HCT116 (cell line): ENCODE measurements around the gene MYLK.

ENCODE experiments used
- CEBPB ChIP-seq: IDR thresholded peaks from 2 replicates; pipeline ENCODE4 v1.6.1; 2012; ENCODE audit warnings: low read depth
- ELF1 ChIP-seq: IDR thresholded peaks from 2 replicates; pipeline ENCODE4 v1.6.1; 2012; ENCODE audit warnings: low read depth, borderline replicate concordance
- EZH2 ChIP-seq: fragments of 200-600 bp; sonication (generic); IDR thresholded peaks from 2 replicates; pipeline ENCODE4 v1.6.1; 2017; ENCODE audit warnings: antibody characterized with exemption, mixed run types
- EZH2phosphoT487 ChIP-seq: fragments of 200-600 bp; IDR thresholded peaks from 2 replicates; pipeline ENCODE4 v1.6.1; 2018; ENCODE audit warnings: antibody characterized with exemption, borderline replicate concordance
- JUND ChIP-seq: IDR thresholded peaks from 2 replicates; pipeline ENCODE4 v1.6.1; 2012
- POLR2A ChIP-seq: IDR thresholded peaks from 2 replicates; pipeline ENCODE4 v1.7.0; 2011; ENCODE audit warnings: borderline replicate concordance; ENCODE audit not compliant: insufficient read depth, insufficient read length; ENCODE audit errors: extremely low read depth
- POLR2AphosphoS5 ChIP-seq: IDR thresholded peaks from 2 replicates; pipeline ENCODE4 v1.6.1; 2011; ENCODE audit warnings: mild to moderate bottlenecking, low read depth, low read length, moderate library complexity
- SIN3A ChIP-seq: IDR thresholded peaks from 2 replicates; pipeline ENCODE4 v1.6.1; 2012; ENCODE audit warnings: low read depth
- TCF7L2 ChIP-seq: IDR thresholded peaks from 2 replicates; pipeline ENCODE4 v1.7.0; 2011; ENCODE audit warnings: borderline replicate concordance, inconsistent platforms; ENCODE audit not compliant: insufficient read depth, insufficient read length; ENCODE audit errors: extremely low read depth
- YY1 ChIP-seq: IDR thresholded peaks from 2 replicates; pipeline ENCODE4 v1.6.1; 2011; ENCODE audit warnings: low read length, low read depth, moderate library complexity, mild to moderate bottlenecking; ENCODE audit not compliant: insufficient replicate concordance; ENCODE audit errors: extremely low read depth
- TF ChIP-seq, protein P1 (sequence below), 3 experiments: fragments of 200-600 bp in 1 of 3; sonication (generic) in 1 of 3; IDR thresholded peaks in 2 of 3; conservative IDR thresholded peaks in 1 of 3; 2 replicates each; pipeline ENCODE4 v1.5.1; 2012 to 2017; ENCODE audit warnings: low read depth in 2 of 3, low read length in 2 of 3, antibody characterized with exemption in 1 of 3, borderline replicate concordance in 1 of 3, control low read depth in 1 of 3, mild to moderate bottlenecking in 1 of 3, mixed read lengths in 1 of 3, mixed run types in 1 of 3, moderate library complexity in 1 of 3; ENCODE audit not compliant: insufficient read depth in 1 of 3
- TF ChIP-seq, protein P2 (sequence below): IDR thresholded peaks from 2 replicates; pipeline ENCODE4 v1.6.1; 2012; ENCODE audit warnings: low read depth
- TF ChIP-seq, protein P3 (sequence below): IDR thresholded peaks from 2 replicates; pipeline ENCODE4 v1.6.1; 2011; ENCODE audit warnings: mild to moderate bottlenecking, low read length, moderate library complexity; ENCODE audit not compliant: insufficient replicate concordance; ENCODE audit errors: extremely low read depth
- TF ChIP-seq, protein P4 (sequence below): IDR thresholded peaks from 2 replicates; pipeline ENCODE4 v1.6.1; 2012

DNA sequence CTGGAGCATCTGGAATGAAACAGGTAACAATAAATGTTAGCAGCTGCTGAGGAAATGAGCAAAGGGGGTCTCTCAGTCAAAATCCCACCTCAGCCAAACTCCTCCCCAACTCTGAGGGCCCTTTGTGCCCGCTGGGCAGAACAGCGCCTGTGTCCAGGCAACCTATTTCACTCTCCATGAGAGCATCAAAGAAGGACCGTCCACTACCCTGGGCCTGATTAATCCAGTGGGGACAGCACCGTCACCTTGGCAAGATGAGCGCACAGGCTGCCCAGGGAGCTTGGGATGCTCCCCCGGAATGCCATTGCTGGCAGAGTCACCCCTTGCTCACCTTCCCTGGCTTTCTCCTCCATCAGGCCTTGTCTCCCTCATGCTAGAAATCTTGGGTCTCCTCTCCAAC, 201.8 kb downstream of the MYLK start:
- TF ChIP-seq, protein P1, sequence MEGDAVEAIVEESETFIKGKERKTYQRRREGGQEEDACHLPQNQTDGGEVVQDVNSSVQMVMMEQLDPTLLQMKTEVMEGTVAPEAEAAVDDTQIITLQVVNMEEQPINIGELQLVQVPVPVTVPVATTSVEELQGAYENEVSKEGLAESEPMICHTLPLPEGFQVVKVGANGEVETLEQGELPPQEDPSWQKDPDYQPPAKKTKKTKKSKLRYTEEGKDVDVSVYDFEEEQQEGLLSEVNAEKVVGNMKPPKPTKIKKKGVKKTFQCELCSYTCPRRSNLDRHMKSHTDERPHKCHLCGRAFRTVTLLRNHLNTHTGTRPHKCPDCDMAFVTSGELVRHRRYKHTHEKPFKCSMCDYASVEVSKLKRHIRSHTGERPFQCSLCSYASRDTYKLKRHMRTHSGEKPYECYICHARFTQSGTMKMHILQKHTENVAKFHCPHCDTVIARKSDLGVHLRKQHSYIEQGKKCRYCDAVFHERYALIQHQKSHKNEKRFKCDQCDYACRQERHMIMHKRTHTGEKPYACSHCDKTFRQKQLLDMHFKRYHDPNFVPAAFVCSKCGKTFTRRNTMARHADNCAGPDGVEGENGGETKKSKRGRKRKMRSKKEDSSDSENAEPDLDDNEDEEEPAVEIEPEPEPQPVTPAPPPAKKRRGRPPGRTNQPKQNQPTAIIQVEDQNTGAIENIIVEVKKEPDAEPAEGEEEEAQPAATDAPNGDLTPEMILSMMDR (IDR thresholded peaks at IDR 0.05 in 2 of 3, conservative IDR thresholded peaks at IDR 0.05 in 1 of 3; ENCODE audit: borderline replicate concordance in 1 of 3, insufficient read depth in 1 of 3, low read depth in 2 of 3, low read length in 2 of 3) = no peak
- TF ChIP-seq POLR2A = no peak
- TF ChIP-seq YY1 = no peak
- TF ChIP-seq POLR2AphosphoS5 = no peak
- TF ChIP-seq, protein P2, sequence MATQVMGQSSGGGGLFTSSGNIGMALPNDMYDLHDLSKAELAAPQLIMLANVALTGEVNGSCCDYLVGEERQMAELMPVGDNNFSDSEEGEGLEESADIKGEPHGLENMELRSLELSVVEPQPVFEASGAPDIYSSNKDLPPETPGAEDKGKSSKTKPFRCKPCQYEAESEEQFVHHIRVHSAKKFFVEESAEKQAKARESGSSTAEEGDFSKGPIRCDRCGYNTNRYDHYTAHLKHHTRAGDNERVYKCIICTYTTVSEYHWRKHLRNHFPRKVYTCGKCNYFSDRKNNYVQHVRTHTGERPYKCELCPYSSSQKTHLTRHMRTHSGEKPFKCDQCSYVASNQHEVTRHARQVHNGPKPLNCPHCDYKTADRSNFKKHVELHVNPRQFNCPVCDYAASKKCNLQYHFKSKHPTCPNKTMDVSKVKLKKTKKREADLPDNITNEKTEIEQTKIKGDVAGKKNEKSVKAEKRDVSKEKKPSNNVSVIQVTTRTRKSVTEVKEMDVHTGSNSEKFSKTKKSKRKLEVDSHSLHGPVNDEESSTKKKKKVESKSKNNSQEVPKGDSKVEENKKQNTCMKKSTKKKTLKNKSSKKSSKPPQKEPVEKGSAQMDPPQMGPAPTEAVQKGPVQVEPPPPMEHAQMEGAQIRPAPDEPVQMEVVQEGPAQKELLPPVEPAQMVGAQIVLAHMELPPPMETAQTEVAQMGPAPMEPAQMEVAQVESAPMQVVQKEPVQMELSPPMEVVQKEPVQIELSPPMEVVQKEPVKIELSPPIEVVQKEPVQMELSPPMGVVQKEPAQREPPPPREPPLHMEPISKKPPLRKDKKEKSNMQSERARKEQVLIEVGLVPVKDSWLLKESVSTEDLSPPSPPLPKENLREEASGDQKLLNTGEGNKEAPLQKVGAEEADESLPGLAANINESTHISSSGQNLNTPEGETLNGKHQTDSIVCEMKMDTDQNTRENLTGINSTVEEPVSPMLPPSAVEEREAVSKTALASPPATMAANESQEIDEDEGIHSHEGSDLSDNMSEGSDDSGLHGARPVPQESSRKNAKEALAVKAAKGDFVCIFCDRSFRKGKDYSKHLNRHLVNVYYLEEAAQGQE = no peak
- no peak for TF ChIP-seq EZH2phosphoT487
- TF ChIP-seq, protein P3, sequence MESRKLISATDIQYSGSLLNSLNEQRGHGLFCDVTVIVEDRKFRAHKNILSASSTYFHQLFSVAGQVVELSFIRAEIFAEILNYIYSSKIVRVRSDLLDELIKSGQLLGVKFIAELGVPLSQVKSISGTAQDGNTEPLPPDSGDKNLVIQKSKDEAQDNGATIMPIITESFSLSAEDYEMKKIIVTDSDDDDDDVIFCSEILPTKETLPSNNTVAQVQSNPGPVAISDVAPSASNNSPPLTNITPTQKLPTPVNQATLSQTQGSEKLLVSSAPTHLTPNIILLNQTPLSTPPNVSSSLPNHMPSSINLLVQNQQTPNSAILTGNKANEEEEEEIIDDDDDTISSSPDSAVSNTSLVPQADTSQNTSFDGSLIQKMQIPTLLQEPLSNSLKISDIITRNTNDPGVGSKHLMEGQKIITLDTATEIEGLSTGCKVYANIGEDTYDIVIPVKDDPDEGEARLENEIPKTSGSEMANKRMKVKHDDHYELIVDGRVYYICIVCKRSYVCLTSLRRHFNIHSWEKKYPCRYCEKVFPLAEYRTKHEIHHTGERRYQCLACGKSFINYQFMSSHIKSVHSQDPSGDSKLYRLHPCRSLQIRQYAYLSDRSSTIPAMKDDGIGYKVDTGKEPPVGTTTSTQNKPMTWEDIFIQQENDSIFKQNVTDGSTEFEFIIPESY = no peak
- TF ChIP-seq EZH2 = no peak
- TF ChIP-seq SIN3A = no peak
- no peak for TF ChIP-seq TCF7L2
- TF ChIP-seq ELF1 = no peak
- TF ChIP-seq CEBPB = no peak
- TF ChIP-seq, protein P4, sequence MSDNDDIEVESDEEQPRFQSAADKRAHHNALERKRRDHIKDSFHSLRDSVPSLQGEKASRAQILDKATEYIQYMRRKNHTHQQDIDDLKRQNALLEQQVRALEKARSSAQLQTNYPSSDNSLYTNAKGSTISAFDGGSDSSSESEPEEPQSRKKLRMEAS = no peak
- TF ChIP-seq JUND = no peak
